Renal cortex interstitium (tissue), 15 donors: ENCODE results near the gene CRYGC. TPM values are rescaled to one million over a fixed set of nuclear protein-coding genes. Genes with fewer than 3 reads are reported as not detected.
A peak's percentile ranks its signal among the peaks of the same experiment; 100 is the strongest.

Experiments used
- DNase-seq, 11 donors: peaks; one replicate each; pipeline ENCODE4 v3.0.0-alpha.2; 2013; ENCODE audit warnings: low read depth in 9 of 11, low spot score in 4 of 11; ENCODE audit errors: extremely low read depth in 1 of 11
- long read RNA-seq, 16 experiments: transcript quantifications; one replicate each; lab custom pipeline, GENCODE V29; 2026
- polyA plus RNA-seq, 3 donors: library from polyadenylated mRNA; unstranded; fragments of 120-200 nt; gene quantifications; one replicate each; pipeline ENCODE4 v1.2.1, GENCODE V29; 2013; ENCODE audit not compliant: insufficient read length in 3 of 3

CRYGC gene, protein sequence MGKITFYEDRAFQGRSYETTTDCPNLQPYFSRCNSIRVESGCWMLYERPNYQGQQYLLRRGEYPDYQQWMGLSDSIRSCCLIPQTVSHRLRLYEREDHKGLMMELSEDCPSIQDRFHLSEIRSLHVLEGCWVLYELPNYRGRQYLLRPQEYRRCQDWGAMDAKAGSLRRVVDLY
- not detected for polyA plus RNA-seq
- long read RNA-seq, donor 1 = 0 reads
- long read RNA-seq, donor 2 = 0 reads
- long read RNA-seq, donor 3 = 0 reads
- long read RNA-seq, donor 4 = 0 reads
- long read RNA-seq, donor 5 = 0 reads
- long read RNA-seq, donor 6 = 0 reads
- long read RNA-seq, donor 7 = 0 reads
- long read RNA-seq, donor 8 = 0 reads
- long read RNA-seq, donor 9 = 0 reads
- long read RNA-seq, donor 10 = 0 reads
- long read RNA-seq, donor 11 = 0 reads
- long read RNA-seq, donor 12 = 0 reads
- long read RNA-seq, donor 13 = 0 reads
- long read RNA-seq, donor 14 = 0 reads
- long read RNA-seq, donor 15 = 0 reads
- long read RNA-seq, donor 16 = 0 reads

DNA sequence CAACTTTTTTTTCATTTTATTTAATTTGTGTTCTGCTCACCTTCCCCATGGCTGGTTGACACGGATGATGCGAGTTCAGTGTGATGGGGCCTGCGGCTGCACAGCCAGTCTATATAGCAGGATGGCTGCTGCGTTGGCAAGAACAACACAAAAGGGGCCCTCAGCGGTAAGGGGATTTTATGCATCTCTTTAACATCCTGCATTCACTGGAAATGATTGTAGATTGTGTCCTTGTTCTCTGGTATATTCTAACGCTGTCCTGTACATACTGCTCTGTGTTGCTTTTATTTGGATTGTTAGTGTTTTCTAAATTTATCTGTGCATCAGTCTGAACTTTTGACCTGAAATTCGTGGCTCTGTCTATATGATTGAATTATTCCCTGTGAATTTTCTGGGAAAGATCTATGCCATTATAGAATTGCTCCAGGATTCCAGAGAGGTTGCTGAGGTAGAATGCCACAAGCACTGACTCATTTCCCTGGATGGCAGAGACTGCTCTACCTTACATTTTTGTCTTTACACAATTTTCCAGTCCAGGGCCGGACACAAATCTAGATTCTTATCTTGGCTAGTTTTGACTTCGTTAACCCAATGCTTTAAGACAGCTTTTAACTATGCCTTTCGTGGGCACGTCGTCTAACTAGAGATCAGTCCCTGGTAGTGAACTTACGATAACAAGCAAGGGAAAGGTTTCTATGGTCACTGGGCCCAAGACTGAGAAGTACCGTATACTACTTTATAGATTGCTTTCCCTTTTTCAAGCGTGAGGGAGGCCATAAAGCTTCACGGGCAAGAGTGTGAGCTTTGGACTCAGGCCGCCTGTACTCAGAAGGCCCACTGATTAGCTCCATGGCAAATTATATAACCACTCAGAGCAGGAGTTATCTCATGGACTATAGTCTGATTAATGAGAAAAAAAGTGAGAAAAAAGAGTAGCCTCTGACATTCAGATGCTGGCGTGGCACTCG is at the start of gene CRYGC:
TSS of gene CRYGC (minus strand) at position 85 of the 968 bp plus-strand sequence. CDS start at position 49, 36 bp downstream.
- DNase-seq = no peak

DNA sequence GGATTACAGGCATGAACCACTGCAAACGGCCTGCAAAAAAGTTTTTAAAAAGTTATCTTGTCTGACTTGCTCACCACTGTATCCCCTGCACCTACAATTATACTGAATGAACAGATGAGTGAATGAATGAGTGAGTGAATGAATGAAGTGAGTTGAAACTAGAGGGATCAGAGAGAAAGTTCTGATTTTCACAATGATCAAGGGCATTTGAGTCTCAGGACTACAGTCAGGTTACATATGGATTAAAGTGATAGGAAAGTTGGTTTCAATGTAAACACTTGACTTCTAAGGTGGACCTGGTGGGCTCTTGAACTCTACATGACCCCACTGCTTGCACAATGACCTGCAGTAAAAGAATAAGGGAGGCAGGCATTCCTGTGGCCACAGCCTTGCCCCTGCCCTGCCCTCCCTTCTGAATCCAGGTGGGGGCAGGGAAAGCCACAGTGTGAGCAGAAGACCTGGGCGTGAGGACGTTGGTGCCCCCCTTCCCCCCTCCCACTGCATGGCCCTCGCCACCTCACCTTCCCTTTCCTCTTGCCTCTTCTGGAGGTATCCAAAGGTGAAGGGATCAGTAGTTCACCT is 49.5 kb upstream of the CRYGC start:
- no peak for DNase-seq

DNA sequence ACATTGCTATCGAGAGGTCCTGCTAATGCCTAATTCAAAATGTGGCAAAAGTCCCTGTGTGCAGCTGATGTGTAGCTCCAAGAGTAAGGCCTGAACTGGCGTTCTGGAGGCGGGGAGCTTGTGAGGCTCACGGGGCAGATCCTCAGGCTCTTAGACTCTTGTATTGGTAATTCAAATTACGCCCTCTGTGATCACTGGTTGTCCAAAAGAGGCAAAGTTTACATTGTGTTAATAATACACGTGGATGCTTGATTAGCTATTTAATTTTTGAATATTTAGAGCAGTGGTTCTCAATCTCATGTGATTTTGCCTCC is 46.2 kb upstream of the CRYGC start:
- no peak for DNase-seq

DNA sequence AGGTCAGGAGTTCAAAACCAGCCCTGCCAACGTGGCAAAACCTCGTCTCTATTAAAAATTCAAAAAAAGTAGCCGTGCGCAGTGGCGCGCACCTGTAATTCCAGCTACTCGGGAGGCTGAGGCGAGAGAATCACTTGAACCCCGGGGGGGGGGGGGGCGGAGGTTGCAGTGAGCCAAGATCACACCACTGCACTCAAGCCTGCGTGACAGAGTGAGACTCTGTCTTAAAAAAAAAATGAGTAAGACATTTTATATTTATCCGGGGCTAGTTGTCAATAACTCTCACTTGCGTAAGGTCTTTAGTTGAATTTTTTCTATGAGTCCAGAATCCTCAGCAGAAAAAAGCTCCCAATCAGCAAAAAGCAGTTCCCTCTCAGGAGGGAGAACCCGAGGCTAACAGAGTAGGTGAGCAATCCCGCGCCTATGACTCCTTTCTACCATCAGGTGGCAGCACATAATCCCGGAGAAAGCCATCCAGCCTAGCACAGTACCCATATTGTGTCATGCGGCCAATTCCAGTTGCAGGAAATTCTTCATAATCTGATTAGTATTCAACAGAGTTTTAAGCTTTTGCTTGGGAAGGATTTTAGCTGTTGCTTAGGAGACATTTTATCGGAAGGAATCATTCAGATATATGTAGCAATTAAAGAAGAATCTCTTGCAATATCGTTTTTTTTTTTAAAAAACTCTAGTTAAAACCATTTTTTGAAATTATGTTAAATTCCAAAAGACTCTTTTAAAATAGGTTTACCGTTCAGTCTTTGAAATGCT is 45.6 kb upstream of the CRYGC start:
- DNase-seq = peak; percentile 54 to 80 (median 68)

DNA sequence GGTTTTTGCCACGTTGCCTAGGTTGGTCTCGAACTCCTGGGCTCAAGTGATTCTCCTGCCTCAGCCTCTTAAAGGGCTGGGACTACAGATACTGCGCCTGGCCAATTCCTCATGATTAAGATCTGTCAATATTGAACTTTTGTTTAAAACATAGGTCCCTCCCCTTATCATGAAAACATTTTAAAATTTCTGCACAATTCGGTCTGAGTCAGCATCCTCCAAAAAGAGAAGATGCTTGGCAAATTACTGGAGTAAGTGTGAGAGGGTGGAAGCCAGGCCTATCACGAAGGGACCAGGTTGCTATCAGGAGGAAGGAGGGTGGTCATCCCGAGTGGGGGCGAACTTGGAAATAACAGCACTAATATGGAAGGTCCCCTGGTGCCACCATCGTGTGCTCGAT is 44.5 kb upstream of the CRYGC start:
- no peak for DNase-seq

DNA sequence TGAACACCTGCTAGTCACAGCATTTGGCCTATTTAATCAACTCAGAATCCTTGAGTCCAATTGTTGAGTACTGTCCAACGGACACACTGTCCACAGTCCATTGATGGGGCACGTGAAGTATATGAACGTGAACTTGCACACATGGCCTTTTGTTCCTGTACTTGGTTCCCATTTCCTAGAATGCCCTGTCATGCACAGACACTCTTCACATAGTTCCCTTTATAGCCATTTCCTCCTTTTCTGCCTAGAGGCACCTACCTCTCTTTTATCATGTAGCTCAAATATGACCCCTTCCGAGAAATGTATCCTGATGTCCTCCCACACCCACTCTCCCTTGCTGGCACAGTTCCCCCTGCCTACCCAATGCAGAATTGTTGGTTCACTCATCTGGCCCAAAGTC is 42.5 kb upstream of the CRYGC start:
- no peak for DNase-seq

DNA sequence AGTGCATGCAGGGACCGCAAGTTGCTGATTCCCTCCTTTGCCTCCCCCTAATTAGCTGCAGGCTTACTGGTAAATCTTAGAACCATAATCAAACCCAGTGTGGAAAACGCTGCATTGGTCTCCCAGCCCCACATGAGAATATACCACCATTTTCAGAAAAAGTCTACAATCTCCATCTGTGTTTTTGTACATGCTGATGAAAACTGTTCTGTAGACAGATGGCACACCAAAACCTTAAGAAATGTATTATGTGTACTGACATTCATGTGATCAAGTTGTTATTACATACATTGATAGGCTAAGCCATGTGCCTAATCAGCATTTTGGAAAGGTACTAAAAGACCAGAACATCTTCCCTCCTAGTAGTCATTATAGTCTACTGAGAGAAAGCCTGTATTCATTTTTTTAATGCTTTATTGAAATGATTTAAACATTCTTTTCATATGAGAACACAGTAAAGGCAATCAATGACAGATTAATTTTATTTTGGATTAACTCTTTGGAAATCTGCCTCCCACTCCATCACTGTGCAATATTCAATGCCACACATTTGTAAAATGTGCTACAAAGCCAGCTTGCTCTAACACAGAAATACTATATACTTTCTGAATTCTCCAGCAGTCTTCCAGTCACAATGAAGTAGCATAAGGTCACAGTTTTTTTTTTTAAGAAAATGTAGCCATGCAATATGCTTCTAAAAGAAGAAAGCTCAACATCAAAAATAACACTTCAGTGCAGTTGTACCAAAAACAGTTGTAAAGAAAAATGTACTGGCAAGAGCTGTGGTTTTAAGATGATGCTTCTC is 35.5 kb upstream of the CRYGC start:
- DNase-seq = no peak

DNA sequence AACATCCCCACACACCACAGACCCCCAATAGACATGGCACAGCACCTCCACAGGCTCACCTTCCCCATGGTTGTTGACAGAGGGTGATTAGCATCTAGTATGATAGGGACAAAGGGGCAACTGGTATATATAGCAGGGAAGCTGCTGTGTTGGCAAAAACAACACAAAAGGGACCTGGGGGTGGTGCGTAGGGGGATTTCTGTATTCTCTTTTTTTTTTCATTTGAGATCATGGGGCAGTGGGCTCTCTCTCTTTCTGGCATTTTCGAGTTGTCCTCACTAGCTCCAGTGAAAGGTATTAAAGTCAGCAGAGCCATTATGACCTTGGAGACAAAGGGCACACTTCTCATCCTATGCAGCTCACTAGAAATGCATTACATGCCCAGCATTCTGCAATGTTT is 33.9 kb upstream of the CRYGC start, which contains the start of gene CRYGA:
TSS of gene CRYGA (minus strand) at position 101 of the 400 bp plus-strand sequence. CDS start at position 68, 33 bp downstream.
- no peak for DNase-seq

DNA sequence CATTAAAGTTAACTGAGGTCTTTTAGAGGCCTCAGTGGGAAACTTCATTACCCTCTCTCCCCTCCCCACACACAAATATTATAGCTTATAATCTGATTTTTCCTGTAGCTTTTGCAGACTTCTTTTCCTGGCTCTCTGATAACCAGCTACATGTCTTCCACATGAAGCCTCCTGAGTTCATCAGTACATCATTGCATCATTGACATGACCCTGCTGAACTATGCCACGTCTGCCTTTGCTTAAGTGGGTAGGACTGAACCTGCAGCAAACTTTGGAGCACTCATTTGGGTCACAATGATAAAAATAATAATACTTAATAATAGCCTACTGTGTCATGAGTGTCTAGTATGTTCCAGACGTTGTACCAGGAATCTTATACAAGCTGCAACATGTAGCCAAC is 26.8 kb upstream of the CRYGC start:
- DNase-seq = no peak

DNA sequence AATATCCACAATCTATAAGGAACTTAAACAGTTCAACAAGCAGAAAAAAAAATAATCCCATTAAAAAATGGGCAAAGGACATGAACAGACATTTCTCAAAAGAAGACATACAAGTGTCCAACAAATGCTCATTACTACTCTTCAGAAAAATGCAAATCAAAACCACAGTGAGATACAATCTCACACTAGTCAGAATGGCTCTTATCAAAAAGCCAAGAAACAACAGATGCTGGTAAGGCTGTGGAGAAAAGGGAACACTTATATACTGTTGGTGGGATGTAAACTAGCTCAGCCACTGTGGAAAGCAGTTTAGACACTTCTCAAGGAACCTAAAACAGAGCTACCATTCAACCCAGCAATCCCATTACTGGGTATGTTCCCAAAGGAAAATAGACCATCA is 23.5 kb upstream of the CRYGC start:
- no peak for DNase-seq

DNA sequence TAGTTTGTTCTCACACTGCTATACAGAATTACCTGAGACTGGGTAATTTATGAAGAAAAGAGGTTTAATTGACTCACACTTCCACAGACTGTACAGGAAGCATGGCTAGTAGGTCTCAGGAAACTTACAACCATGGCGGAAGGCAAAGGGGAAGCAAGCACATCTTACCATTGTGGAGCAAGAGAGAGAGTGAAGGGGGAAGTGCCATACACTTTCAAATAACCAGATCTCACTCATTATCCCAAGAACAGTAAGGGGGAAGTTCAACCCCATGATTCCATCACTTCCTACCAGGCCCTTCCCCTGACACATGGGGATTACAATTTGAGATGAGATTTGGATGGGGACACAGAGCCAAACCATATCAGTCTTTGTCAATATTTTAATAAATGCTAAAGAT is 21.3 kb upstream of the CRYGC start:
- no peak for DNase-seq

DNA sequence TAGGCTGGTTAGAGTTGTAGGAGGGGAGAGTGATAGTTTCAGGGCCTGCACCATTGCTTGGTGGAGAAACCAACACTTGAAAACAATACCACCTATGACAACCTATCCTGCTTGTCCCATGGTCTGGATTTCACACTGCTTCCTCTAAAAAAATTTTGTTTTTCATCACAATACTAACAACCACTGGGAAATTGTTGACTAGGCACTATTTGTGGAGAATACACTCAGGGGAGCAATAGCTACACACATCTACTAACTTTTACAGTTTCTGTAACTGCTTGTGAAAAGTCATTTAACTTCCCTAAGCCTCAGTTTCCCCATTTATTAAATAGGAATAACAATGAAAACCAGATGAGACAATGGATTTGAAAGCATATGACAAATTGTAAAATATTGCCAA is 20.5 kb upstream of the CRYGC start:
- DNase-seq = no peak

DNA sequence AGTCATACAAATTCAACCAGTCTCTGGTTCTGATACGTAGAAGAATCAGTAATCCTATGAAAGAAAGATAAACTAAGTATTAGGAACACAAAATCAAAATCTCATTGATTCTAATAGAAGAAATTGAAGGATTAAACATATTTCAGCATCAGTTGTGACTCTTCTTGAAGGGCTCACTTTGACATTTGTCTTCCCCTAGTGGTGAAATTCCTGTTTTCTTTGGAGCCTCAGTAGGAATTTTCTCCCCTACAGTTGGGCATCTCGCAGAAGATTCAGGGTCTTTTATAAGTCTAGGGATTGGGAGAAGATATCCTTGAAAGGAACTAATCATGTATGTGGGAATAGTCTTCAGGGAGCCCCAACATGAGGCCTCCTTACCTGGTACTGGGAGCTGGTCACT is 19.2 kb upstream of the CRYGC start:
- no peak for DNase-seq

DNA sequence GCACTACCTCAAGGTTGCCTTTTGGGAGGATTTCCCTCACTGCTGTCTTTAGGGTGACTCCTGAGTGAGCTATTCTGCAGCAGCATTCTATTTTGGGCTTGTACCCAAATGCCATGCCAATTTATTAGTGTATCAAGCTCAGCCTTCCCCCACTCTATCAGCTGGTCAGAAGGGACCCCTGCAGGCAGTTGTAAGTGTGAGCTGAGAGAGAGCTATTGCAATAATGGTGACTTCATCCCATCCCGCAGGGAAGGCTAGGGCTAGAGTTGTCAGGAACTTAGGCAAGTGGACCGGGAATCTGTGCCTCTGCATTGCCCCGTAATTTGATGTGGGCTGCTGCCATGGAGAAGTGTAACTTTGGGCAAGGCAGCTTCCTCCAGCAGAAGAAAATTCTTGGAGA is 18.1 kb upstream of the CRYGC start:
- DNase-seq = no peak

DNA sequence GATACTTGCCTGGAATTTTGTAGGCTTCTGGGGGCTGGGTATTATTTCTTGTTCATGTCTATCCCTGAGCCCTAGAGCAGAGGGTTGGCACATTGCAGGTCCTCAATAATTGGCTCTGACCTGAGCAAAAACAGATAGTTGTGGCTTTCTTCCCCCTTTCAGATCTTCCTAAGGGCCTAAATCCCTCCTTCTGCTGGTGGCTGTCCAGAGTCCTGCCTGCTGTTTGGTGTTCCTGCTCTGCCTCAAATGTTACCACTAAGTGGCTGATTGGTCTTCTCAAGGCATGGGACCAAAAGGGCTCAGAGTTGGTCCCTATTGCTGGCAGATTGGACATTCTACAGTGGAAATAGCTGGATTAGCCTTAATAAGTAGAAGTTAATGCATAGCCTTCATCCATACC is 17.4 kb upstream of the CRYGC start:
- no peak for DNase-seq

DNA sequence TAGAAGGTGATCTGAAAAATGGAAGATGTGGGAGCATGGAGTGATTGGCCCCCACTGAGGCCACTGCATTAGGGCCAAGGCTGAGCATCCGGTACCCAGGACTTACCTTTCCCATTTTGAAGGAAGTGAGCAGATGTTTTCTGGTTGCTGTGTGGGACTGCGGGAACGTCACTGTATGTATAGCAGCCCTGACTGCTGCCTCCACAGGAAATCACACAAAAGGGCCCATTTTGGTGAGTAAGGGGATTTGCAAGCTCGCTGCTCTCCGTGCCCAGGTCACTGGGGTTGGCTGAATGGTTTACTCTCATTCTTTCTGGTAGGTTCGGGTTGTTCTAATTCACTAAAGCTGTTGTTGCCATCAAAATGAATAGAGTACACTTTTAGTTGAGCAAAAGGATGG is 16.4 kb upstream of the CRYGC start, which contains the start of gene CRYGB:
TSS of gene CRYGB (minus strand) at position 153 of the 400 bp plus-strand sequence. CDS start at position 115, 38 bp downstream.
- DNase-seq = no peak

DNA sequence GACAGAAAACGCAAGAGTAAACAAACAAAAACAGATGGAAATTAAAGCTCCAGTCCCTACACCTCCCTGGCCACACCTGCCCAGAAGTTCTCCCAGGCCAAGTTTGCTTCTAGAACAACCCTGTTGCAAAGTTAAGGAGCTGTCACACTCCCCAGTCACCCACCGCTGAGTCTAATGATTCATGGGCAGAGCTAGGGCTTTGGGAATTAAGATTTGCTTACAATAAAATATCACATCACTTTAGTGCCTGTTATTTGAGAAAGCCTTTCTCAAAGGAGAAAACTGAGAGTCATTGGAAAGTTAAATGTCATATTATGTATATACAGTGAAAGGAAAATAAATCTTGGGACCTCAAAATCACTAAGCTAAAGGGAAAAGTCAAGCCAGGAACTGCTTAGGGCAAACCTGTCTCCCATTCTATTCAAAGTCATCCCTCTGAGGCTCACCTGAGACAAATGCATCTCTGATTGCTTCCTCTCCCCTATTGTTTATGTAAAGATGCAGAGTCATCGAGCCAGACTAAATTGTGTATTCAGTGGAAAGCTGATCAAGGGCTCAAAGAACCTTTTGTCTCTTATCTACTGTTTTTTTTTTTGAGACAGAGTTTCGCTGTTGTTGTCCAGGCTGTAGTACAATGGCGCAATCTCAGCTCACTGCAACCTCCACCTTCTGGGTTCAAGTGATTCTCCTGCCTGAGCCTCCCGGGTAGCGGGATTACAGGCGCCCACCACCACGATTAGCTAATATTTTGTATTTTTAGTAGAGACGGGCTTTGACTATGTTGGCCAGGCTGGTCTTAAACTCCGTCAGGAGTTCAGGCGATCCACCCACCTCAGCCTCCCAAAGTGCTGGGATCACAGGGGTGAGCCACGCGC is 13.5 kb upstream of the CRYGC start:
- DNase-seq = no peak
